Umbilical cord (tissue), 2 donors: ENCODE results near the gene EFNA3. TPM values are rescaled to one million over a fixed set of nuclear protein-coding genes. Genes with fewer than 3 reads are reported as not detected.

Experiments used
- DNase-seq: peaks from one replicate; pipeline ENCODE4 v3.0.0-alpha.2; 2015; ENCODE audit warnings: low spot score
- total RNA-seq: library from RNA; depleted of rRNA; stranded (reverse); fragments of >200 nt; gene quantifications from one replicate; pipeline ENCODE4 v1.2.3, GENCODE V29; 2014; ENCODE audit warnings: low replicate concordance; ENCODE audit not compliant: insufficient read depth

EFNA3 gene
- total RNA-seq, 1 donor from 2014 or later = 0.72 TPM

GRCh38 chr1:155066777-155067176 lies 11.9 kb upstream of the EFNA3 start:
- DNase-seq = no peak

GRCh38 chr1:155068599-155068998 lies 10.0 kb upstream of the EFNA3 start:
- DNase-seq = no peak

GRCh38 chr1:155069551-155070157 lies 9.0 kb upstream of the EFNA3 start:
- peak; percentile 48 for DNase-seq

GRCh38 chr1:155070158-155070621 lies 8.4 kb upstream of the EFNA3 start:
- DNase-seq = no peak

GRCh38 chr1:155070721-155071569 lies 7.7 kb upstream of the EFNA3 start:
- peak; percentile 82 for DNase-seq

GRCh38 chr1:155071701-155072100 lies 6.9 kb upstream of the EFNA3 start:
- no peak for DNase-seq

GRCh38 chr1:155072531-155073289 lies 5.9 kb upstream of the EFNA3 start:
- no peak for DNase-seq

GRCh38 chr1:155073377-155074242 lies 5.0 kb upstream of the EFNA3 start:
- DNase-seq = no peak

GRCh38 chr1:155075535-155075934 lies 3.1 kb upstream of the EFNA3 start:
- DNase-seq = no peak

GRCh38 chr1:155076371-155076770 lies 2.3 kb upstream of the EFNA3 start:
- no peak for DNase-seq

GRCh38 chr1:155077346-155077745 lies 1.3 kb upstream of the EFNA3 start:
- DNase-seq = no peak

GRCh38 chr1:155077758-155078445 lies 735 bp upstream of the EFNA3 start:
- DNase-seq = no peak

GRCh38 chr1:155079210-155079486 lies 511 bp downstream of the EFNA3 start:
- no peak for DNase-seq

- no peak for DNase-seq
Measured at GRCh38 chr1:155079487-155080311, 1.1 kb downstream of the EFNA3 start.

- DNase-seq = no peak
Measured at GRCh38 chr1:155080312-155081228, 1.9 kb downstream of the EFNA3 start.

GRCh38 chr1:155081472-155082300 lies 3.0 kb downstream of the EFNA3 start:
- no peak for DNase-seq

- no peak for DNase-seq
Measured at GRCh38 chr1:155082301-155083051, 3.8 kb downstream of the EFNA3 start.
